Measurements from ENCODE around the gene PEX16. TPM values are rescaled to one million over a fixed set of nuclear protein-coding genes. Genes with fewer than 3 reads are reported as not detected.
A peak's percentile ranks its signal among the peaks of the same experiment; 100 is the strongest.

PEX16 gene
- total RNA-seq, 2 donors from 2014 or later: 32.2 to 37.8 TPM

DNA sequence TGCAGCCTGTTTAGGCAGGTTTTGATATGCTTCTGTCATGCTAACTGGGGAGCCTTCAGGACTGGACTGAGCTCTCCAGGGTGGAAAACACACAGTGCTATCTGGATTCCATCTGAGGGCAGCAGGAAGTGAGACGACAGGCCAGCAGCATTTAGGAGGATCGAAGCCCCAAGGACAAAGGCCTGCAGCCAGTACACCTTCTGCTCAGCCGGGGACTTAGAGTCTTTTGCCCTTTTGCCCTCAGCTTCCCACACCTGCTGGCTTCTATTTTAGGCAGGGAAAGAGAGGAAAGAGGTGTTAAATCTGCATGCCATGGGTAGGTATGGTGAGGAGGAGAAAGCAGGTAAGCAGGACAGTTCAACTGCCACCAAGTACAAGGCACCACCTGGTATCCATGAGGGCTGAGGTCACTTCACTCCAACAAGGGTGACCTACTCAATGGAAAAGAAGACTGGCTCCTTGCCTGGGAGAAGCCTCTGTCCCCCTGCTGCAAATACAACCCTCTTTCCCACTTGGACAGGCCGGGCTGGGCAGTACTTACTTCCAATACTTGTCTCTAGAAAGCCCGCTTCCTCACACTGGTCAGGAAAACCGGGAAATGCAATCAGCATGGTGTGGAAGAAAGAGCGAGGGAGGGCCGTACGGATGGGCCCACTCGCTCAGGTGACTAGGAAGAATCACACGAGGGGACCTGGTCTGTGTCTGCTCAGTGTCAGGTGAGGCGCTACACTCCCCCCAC lies 17.1 kb upstream of the PEX16 start:
- H3K9me3 Mint-ChIP-seq: no peaks in the 10 kb centered on the region
- H3K4me3 ChIP-seq (ENCODE audit: low read length): no peak overlapping the region
- peaks cover 6% of the 10 kb centered on the region for H3K4me1 ChIP-seq (ENCODE audit: control insufficient read depth, insufficient read depth, low read length)
- TF ChIP-seq, protein P1, sequence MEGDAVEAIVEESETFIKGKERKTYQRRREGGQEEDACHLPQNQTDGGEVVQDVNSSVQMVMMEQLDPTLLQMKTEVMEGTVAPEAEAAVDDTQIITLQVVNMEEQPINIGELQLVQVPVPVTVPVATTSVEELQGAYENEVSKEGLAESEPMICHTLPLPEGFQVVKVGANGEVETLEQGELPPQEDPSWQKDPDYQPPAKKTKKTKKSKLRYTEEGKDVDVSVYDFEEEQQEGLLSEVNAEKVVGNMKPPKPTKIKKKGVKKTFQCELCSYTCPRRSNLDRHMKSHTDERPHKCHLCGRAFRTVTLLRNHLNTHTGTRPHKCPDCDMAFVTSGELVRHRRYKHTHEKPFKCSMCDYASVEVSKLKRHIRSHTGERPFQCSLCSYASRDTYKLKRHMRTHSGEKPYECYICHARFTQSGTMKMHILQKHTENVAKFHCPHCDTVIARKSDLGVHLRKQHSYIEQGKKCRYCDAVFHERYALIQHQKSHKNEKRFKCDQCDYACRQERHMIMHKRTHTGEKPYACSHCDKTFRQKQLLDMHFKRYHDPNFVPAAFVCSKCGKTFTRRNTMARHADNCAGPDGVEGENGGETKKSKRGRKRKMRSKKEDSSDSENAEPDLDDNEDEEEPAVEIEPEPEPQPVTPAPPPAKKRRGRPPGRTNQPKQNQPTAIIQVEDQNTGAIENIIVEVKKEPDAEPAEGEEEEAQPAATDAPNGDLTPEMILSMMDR (conservative IDR thresholded peaks at IDR 0.05): no peak
- peak overlapping the region; percentile 61 for H3K27ac Mint-ChIP-seq
- no peak overlapping the region for H3K4me3 Mint-ChIP-seq
- H3K4me1 Mint-ChIP-seq: peaks cover 12% of the 10 kb centered on the region
- H3K9ac ChIP-seq (ENCODE audit: extremely low read depth, low read length, poor library complexity, severe bottlenecking): no peak overlapping the region
- H3K27me3 ChIP-seq (ENCODE audit: control insufficient read depth, insufficient read depth, low read length, poor library complexity, severe bottlenecking): no peaks in the 10 kb centered on the region
- peaks cover 42% of the 10 kb centered on the region for H3K36me3 Mint-ChIP-seq (ENCODE audit: low read depth)
- H3K27me3 Mint-ChIP-seq (ENCODE audit: insufficient read depth): no peaks in the 10 kb centered on the region
- no peak overlapping the region for H3K27ac ChIP-seq (ENCODE audit: low read depth, low read length)
- 92 to 94% methylated on average over 12 of the region's 12 CpGs for WGBS, 2 experiments (ENCODE audit: insufficient coverage in 1 of 2, insufficient read length in 1 of 2)
- H3K36me3 ChIP-seq (ENCODE audit: control insufficient read depth, insufficient read depth, low read length): peaks cover 44% of the 10 kb centered on the region
- DNase-seq: no peak
- H3K9me3 ChIP-seq (ENCODE audit: control insufficient read depth, low read length): no peaks in the 10 kb centered on the region

DNA sequence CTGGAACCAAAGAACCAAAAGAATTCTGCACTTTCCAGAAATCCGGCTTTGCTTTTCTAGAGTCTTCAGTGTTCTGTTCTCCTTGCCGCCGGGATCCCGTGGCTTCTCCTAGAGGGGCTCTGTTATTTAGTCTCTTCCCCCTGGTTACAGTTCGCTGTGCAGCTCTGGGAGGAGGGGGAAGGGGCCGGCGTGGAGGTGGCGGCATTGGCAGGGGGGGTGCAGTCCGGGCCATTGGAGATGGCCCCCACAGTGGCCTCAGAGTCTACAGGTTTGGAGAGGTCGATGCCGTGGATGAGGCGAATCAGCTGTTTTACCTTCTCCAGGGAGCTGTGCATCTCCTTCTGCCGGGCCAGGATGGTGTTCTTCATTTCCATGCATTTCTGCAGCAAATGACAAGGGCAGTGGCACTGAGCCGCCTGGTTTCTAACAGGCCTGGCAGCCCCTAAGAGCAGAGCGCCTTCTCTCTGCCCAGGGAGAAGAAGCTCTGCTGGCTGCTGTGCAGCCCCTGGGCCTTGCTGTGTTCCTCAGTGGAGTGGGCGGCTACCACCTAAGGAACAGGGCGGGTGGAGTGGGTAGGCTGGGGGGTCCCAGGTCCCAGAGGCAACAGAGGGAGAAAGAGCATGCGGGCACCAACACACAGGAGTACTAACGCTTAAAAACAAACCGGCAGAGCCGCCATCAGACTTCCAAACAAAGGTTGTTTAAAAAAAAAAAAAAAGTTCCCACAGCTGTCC lies 16.3 kb upstream of the PEX16 start:
- TF ChIP-seq, protein P1 (conservative IDR thresholded peaks at IDR 0.05): no peak
- no peak overlapping the region for H3K4me3 ChIP-seq (ENCODE audit: low read length)
- H3K9ac ChIP-seq (ENCODE audit: extremely low read depth, low read length, poor library complexity, severe bottlenecking): no peak overlapping the region
- peaks cover 6% of the 10 kb centered on the region for H3K4me1 ChIP-seq (ENCODE audit: control insufficient read depth, insufficient read depth, low read length)
- 94 to 100% methylated on average over 12 to 21 of the region's 21 CpGs for WGBS, 2 experiments (ENCODE audit: insufficient coverage in 1 of 2, insufficient read length in 1 of 2)
- H3K27ac ChIP-seq (ENCODE audit: low read depth, low read length): no peak overlapping the region
- no peaks in the 10 kb centered on the region for H3K9me3 ChIP-seq (ENCODE audit: control insufficient read depth, low read length)
- H3K27me3 Mint-ChIP-seq (ENCODE audit: insufficient read depth): no peaks in the 10 kb centered on the region
- H3K4me3 Mint-ChIP-seq: no peak overlapping the region
- H3K27me3 ChIP-seq (ENCODE audit: control insufficient read depth, insufficient read depth, low read length, poor library complexity, severe bottlenecking): no peaks in the 10 kb centered on the region
- no peaks in the 10 kb centered on the region for H3K9me3 Mint-ChIP-seq
- DNase-seq: no peak
- peaks cover 44% of the 10 kb centered on the region for H3K36me3 ChIP-seq (ENCODE audit: control insufficient read depth, insufficient read depth, low read length)
- peaks cover 11% of the 10 kb centered on the region for H3K4me1 Mint-ChIP-seq
- peaks cover 42% of the 10 kb centered on the region for H3K36me3 Mint-ChIP-seq (ENCODE audit: low read depth)
- peak overlapping the region; percentile 61 for H3K27ac Mint-ChIP-seq

DNA sequence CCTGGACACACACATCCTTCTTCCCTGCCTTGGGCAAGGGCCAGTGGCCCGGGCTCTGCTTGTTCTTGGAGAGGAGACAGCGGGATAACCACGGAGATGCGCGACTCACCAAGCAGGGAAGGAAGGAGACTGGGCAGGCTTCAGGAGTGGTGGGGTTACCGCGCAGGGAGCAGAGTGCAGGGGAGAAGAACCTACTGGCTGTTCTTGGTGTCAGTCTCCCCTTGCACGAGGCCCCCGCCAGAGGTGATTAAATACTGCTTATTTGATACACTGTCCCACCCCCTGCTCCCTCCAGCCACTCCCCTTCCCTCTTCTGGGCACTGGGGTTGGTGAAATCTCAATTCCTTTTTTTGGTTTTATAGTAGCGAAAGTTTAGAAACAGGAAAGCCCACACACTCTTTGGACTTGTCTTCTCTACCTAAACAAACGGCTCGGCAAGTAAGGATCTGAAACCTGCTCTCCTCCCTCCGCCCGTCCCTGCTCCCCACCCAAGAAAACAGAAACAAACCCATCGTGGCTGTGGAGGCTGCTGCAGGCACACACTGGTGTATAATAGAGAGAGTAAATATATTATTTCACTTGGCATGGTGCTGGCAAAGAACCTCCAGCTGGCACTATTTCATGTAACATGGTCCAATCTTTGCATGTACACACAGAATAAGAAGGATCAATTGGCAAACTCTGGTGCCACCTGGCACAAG lies 15.6 kb upstream of the PEX16 start:
- Mint-ChIP-seq H3K4me1 (peaks cover 11% of the 10 kb centered on the region), H3K36me3 (ENCODE audit: low read depth) (peaks cover 41% of the 10 kb centered on the region), H3K27ac (no peak overlapping the region), H3K27me3 (ENCODE audit: insufficient read depth) (no peaks in the 10 kb centered on the region), H3K4me3 (no peak overlapping the region), H3K9me3 (no peaks in the 10 kb centered on the region)
- TF ChIP-seq, protein P1 (conservative IDR thresholded peaks at IDR 0.05): no peak
- H3K4me1 ChIP-seq (ENCODE audit: control insufficient read depth, insufficient read depth, low read length): peaks cover 6% of the 10 kb centered on the region
- no peak overlapping the region for H3K27ac ChIP-seq (ENCODE audit: low read depth, low read length)
- no peak overlapping the region for H3K4me3 ChIP-seq (ENCODE audit: low read length)
- H3K9ac ChIP-seq (ENCODE audit: extremely low read depth, low read length, poor library complexity, severe bottlenecking): no peak overlapping the region
- peaks cover 44% of the 10 kb centered on the region for H3K36me3 ChIP-seq (ENCODE audit: control insufficient read depth, insufficient read depth, low read length)
- H3K27me3 ChIP-seq (ENCODE audit: control insufficient read depth, insufficient read depth, low read length, poor library complexity, severe bottlenecking): no peaks in the 10 kb centered on the region
- 80 to 90% methylated on average over 1 to 15 of the region's 15 CpGs for WGBS, 2 experiments (ENCODE audit: insufficient coverage in 1 of 2, insufficient read length in 1 of 2)
- no peak for DNase-seq
- H3K9me3 ChIP-seq (ENCODE audit: control insufficient read depth, low read length): no peaks in the 10 kb centered on the region

All from endodermal cell (in vitro differentiated cells).